NK-92 (cell line): ENCODE measurements around the gene UNC13A.
"Not testable (repeated sequence)": the region's sequence is repeated elsewhere in the genome, so short reads cannot be mapped to it uniquely, and the experiment has no call there.

Experiments
- DNase-seq: peaks from one replicate; lab custom pipeline; 2025; ENCODE audit not compliant: unreplicated experiment; lab: John Stamatoyannopoulos, UW

UNC13A gene

DNA sequence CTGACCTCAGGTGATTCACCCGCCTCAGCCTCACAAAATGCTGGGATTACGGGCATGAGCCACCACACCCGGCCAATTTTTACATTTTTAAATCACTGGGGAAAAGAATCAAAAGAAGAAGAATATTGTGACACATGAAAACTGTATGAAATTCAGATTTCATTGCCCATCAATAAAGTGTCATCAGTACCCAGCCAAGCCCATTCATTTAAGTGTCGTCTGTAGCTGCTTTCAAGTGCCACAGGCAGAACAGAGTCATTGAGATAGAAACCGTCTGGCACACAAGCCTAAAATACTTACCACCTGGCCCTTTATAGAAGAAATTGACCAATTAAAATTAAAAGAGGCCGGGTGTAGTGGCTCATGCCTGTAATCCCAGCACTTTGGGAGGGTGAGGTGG is 117.4 kb downstream of the UNC13A start:
- no peak for DNase-seq

DNA sequence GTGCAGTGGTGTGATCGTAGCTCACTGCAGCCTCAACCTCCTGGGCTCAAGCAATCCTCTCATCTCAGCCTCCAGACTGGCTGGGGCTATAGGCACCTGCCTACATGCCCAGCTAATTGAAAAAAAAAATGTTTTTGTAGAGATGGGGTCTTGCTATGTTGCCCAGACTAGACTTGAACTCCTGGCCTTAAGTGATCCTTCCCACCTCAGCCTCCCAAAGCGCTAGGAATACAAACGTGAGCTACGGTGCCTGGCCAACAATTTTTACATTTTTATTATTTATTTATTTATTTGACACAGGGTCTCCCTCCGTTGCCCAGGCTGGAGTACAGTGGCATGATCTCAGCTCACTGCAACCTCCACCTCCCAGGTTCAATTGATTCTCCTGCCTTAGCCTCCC is 117.9 kb downstream of the UNC13A start:
- DNase-seq: not testable (repeated sequence)

DNA sequence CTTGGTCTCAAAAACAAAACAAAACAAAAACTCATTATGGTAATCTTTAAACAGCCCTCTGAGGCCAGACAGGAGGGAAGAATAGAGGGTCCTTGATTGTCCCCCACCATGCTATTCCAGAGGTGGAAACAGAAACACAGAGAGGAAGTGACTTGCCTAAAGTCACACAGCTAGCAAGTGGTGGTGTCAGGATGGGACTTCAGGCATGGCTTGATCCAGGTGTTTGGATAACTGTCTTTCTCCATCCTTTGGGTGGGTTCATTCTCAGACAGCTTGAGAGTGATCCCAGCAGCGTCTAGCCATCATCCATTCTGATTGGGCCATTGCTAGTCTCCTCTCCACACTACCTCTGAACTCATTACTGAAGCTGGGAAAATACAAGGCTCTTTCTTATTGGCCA is 120.2 kb downstream of the UNC13A start:
- DNase-seq: no peak

GRCh38 chr19:17565611-17566010 is 122.5 kb downstream of the UNC13A start:
- no peak for DNase-seq

- DNase-seq: no peak
These were observed 123.4 kb downstream of the UNC13A start for GRCh38 chr19:17564781-17565180.

- DNase-seq: no peak
These were observed 125.6 kb downstream of the UNC13A start for GRCh38 chr19:17562561-17562960.

- no peak for DNase-seq
These were observed 126.1 kb downstream of the UNC13A start for GRCh38 chr19:17562097-17562496.

- no peak for DNase-seq
These were observed 128.0 kb downstream of the UNC13A start for GRCh38 chr19:17560205-17560595.

DNA sequence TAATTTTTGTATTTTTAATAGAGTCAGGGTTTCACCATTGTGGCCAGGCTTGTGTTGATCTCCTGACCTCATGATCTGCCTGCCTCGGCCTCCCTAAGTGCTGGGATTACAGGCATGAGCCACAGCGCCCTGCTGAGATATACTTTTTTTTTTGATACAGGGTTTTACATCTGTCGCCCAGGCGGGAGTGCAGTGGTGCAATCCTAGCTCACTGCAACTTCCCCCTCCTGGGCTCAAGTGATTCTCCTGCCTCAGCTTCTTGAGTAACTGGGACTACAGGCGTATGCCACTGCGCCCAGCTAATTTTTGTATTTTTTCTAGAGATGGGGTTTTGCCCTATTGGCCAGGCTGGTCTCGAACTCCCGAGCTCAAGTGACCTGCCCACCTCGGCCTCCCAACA is 130.7 kb downstream of the UNC13A start:
- no peak for DNase-seq

GRCh38 chr19:17556995-17557394 is 131.2 kb downstream of the UNC13A start:
- DNase-seq: no peak

DNA sequence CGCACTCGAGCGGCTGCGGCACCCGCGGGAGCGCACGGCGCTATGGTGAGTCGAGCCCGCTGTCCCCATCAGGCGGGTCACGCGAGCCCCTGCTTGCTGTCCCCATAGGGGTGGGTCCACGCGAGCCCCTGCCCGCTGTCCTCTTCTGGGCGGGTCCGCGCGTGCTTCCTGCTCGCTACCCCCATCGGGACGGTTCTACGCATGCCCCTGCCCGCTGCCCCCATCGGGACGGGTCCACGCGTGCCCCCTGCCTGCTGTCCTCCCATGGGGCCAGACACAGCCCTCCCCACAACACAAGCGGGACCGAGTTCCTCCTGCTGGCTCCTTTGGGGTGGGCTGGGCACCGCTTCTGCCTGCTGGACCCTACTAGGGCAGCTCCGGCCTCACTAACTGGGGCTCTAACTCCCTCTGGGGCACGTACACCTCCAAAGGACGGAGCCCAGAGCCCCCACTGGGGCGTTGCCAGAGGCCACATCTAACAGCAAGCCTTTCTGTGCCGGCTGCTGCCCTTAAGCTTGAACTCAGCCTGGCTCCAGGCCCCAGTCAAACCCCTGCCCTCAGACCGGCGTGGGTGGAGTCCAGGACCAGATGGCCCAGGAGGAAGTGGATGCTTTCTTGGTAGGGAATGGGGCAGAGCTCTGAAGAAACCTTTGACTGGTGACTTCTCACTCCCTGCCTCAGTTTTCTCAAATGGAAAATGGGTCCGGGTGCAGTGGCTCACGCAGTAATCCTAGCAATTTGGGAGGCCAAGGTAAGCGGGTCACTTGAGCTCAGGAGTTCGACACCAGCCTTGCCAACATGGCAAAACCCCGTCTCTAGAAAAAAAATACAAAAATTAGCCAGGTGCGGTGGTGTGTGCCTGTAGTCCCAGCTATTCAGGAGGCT is 132.0 kb downstream of the UNC13A start:
- no peak for DNase-seq

DNA sequence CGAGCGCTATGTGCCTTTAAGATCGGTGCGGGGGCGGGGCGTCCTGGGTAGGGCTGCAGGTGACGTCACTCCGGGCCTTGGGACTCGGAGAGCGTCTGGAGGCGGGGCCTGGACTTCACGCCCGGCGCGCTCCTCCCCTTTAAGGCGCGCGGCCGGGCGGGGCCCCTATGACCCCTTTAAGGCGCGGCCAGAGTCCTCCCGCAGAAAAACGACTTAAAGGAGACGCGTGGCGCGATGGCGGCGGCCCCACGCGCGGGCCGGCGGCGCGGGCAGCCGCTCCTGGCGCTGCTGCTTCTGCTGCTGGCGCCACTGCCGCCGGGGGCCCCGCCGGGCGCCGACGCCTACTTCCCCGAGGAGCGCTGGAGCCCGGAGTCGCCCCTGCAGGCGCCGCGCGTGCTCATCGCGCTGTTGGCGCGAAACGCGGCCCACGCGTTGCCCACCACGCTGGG is 132.7 kb downstream of the UNC13A start, which contains the start of gene COLGALT1:
TSS of gene COLGALT1 (plus strand) at position 170 of the 449 bp plus-strand sequence. CDS start at position 235, 65 bp downstream.
- DNase-seq: peak; percentile 66

GRCh38 chr19:17554968-17555479 is 133.1 kb downstream of the UNC13A start:
- no peak for DNase-seq

- no peak for DNase-seq
These were observed 134.9 kb downstream of the UNC13A start for GRCh38 chr19:17553256-17553655.

DNA sequence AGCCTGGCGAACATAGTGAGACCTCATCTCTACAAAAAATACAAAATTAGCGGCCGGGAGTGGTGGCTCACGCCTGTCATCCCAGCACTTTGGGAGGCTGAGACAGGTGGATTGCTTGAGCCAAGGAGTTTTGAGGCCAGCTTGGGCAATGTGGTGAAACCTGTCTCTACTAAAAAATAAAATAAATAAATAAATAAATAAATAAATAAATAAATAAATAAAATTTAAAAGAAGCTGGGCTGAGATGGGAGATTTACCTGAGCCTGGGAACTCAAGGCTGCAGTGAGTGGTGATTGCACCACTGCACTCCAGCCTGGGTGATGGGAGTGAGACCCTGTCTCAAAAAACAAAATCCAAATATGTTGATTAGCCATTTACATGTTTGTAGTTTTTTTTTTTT is 135.4 kb downstream of the UNC13A start:
- not testable (repeated sequence) for DNase-seq
